Measurements from ENCODE around the gene IPPK. TPM values are rescaled to one million over a fixed set of nuclear protein-coding genes. Genes with fewer than 3 reads are reported as not detected.

IPPK gene
- total RNA-seq, 2 experiments from 2014 or later, result 11.4 to 11.5 TPM

DNA sequence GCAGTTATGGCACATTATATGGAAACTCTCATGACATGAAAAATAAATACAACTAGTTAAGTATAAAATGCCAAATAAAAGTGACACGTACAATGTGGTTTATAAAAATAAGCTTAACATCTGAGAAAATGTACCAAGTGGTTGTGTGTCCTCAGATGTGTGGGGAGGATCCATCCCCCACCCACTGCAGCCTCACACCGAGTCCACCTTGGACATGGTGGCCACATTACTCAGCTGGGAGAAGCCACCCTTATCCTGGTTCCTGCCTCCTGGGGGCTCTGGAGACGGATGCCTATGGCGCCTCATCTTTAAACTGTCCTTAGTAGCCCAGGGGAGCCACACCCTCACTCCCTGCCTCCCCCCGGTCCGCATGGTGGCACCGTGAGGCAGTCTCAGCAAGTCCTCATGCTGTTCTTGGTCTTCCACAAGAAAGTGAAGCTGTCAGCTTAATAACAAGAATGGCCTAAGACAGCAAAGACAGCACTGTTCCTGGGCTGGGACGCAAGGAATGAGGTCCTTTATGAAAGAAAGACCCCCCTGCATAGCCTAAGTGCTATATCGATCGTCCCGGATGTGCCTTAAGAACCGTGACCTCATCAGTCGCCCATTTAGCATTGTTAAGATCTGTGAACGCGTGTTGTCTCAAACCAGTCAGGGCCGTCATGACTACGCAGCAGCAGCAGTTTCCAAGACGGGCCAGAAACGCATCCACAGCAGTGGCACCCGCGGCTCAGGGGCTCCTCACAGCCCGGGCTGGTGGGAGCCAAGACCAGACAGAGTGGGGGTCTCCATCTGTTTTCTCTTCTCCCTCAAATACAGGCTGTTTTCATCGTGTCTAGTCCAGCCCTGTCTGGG is 56.4 kb downstream of the IPPK start:
- no peak overlapping the region for H3K4me3 Mint-ChIP-seq
- H3K4me1 Mint-ChIP-seq, result no peaks in the 10 kb centered on the region
- peaks cover 39% of the 10 kb centered on the region for H3K36me3 Mint-ChIP-seq (ENCODE audit: low read depth)
- POLR2A ChIA-PET, result no interaction called here
- CTCF ChIA-PET, result no interaction called here
- H3K27ac Mint-ChIP-seq, result no peak overlapping the region
- DNase-seq, result no peak
- no peaks in the 10 kb centered on the region for H3K9me3 Mint-ChIP-seq
- no peaks in the 10 kb centered on the region for H3K27me3 Mint-ChIP-seq

DNA sequence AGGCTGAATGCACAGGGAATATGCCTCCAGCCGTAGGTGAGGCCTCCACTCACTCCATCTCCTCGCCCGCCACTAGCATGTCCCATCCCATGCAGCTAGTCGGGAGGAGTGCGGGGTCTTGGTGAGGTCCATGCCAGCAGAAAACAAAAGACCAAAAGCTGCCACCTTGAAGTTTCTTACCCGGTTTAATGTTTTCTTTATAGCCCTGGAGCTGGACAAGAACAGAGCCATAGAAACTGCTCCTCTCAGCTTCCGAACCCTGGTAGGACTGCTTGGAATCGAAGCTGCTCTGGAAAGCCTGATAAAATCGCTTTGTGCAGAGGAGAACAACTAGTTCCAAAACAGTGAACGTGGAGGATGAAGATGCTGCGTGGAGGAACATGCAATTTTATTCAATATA is 57.1 kb downstream of the IPPK start:
- POLR2A ChIA-PET, result no interaction called here

DNA sequence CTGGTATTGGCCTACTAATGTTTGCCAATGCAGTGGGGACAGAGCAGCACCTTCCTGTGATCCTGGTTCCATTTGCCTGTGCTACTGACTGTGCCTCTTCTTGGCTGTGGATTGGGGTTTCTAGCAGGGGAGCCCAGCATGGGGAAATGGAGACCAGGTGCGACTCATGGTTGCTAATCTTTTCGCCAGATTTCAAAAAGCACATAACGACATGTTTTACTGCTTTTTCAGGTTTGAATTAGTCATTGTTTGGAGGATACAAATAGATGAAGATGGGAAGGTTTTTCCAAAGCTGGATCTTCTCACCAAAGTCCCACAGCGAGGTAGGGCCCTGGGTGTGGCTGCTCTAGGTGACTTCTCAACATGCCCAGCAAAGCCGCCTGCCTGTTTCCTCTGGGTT is 57.6 kb downstream of the IPPK start:
- Mint-ChIP-seq H3K36me3 (ENCODE audit: low read depth) (peaks cover 34% of the 10 kb centered on the region), H3K27ac (no peak overlapping the region), H3K9me3 (no peaks in the 10 kb centered on the region), H3K4me1 (no peaks in the 10 kb centered on the region), H3K27me3 (no peaks in the 10 kb centered on the region), H3K4me3 (no peak overlapping the region)
- CTCF ChIA-PET, result no interaction called here
- POLR2A ChIA-PET, result no interaction called here
- DNase-seq, result no peak

More for the DNA sequence above, 57.1 kb downstream of the IPPK start:
- no peak overlapping the region for H3K27ac Mint-ChIP-seq
- H3K4me1 Mint-ChIP-seq, result no peaks in the 10 kb centered on the region
- DNase-seq, result no peak
- H3K9me3 Mint-ChIP-seq, result no peaks in the 10 kb centered on the region
- no peak overlapping the region for H3K4me3 Mint-ChIP-seq
- CTCF ChIA-PET, result no interaction called here
- no peaks in the 10 kb centered on the region for H3K27me3 Mint-ChIP-seq
- peaks cover 39% of the 10 kb centered on the region for H3K36me3 Mint-ChIP-seq (ENCODE audit: low read depth)

DNA sequence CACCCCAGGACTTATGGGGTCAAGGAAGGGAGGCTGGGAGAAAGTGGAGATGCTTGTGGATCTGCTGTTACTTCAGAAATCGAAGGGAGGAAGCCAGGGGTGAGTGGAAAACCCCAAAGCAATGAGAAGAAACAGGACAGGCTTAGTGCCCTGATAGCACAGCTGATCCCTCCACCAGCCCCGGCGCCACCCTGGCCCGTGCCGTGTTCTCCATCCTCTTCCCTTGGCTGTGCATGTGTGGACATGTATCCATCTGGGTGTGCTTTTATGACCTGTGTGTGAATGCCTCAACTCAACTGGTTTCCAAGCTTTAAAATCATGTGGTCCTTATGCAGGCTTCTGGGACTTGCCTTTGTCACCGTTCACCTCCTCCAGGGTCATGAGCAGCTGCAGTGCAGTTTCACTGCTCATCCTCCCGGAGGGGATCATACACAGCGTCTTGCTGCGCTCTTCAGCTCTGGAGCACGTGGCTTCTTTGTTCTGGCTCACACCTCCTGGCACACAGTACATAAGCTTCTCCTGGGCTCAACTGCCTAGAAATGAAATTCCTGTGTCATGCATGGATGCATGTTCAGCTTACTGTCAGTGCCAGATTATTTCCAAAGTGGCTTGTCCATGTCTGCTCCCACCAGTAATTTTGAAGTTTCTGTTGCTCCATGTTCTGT is 58.2 kb downstream of the IPPK start:
- DNase-seq, result no peak
- H3K27ac Mint-ChIP-seq, result no peak overlapping the region
- POLR2A ChIA-PET, result no interaction called here
- no peaks in the 10 kb centered on the region for H3K4me1 Mint-ChIP-seq
- CTCF ChIA-PET, result no interaction called here
- H3K36me3 Mint-ChIP-seq (ENCODE audit: low read depth), result peaks cover 31% of the 10 kb centered on the region
- H3K27me3 Mint-ChIP-seq, result no peaks in the 10 kb centered on the region
- H3K4me3 Mint-ChIP-seq, result no peak overlapping the region
- H3K9me3 Mint-ChIP-seq, result no peaks in the 10 kb centered on the region

DNA sequence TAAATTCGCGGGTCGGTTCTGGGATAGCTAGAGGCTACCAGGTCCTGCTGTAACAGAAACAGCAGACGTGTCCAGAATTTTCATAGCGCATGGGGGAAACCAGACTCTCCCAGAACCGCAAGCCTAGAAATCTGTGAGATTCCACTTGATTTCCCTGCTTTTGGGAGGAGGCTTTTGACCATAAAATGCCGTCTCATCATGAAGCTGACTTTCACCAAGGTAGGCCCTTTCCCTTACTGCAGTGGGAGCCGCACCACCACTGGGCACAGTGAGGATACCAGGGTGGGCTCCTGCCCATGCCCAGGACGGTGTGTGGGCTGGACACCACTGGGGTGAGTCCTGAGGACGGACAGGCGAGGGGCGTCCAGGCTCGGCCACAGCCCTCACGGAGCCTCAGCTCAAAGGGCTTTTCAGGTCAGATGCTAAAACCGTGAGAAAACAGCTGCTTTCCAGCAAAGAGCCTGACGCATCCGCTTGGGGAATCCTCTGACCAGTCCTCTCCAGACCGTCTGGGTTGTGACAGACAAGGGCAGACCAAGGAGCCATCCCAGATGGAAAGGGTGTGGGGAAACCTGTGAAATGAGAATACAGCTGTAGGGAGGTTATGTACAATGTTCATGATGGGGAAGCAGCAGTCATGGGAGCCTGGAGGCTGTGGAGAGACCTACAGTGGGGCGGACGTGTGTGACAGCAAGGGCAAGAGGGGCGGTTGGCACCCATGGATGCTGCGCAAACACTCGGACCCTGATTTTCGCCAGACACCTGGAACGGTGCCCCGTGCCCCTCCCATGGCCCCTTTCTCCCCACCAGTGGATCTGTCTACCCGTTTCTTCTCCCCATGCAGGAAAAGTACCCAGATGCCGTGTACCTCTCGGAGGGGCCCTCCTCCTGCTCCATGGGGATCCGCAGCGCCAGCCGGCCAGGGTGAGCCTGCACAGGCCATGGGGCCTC is 59.2 kb downstream of the IPPK start:
- no peak overlapping the region for H3K4me3 Mint-ChIP-seq
- POLR2A ChIA-PET, result no interaction called here
- no peak for DNase-seq
- H3K4me1 Mint-ChIP-seq, result no peaks in the 10 kb centered on the region
- CTCF ChIA-PET, result no interaction called here
- no peaks in the 10 kb centered on the region for H3K27me3 Mint-ChIP-seq
- H3K9me3 Mint-ChIP-seq, result no peaks in the 10 kb centered on the region
- H3K27ac Mint-ChIP-seq, result no peak overlapping the region
- peaks cover 22% of the 10 kb centered on the region for H3K36me3 Mint-ChIP-seq (ENCODE audit: low read depth)

DNA sequence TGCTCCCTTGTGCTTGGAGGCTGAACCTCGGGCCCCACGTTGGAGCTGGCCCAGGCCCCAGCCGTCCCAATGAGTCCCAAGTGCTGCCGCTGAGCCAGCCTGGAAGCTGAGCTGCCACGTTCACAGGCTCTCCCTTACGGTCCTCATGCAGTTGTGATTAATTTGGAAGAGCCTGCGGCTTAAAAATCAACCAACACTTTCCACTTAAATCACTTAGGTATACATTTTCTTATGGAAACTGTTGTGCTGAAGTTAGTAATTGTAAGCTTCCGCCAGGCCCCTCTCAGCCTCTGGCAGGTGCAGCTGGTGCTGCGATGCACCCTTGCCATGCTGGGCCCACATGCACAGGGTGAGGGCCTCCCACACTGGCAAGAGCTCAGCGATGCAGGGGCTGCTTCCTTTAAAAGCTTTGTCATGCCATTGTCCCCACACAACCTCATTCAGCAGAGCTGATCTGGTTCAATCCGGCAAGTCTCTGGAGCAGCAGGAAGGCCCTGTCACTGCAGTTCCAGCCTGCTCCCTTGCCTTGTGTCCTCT is 61.0 kb downstream of the IPPK start:
- H3K27ac Mint-ChIP-seq, result no peak overlapping the region
- DNase-seq, result no peak
- peaks cover 14% of the 10 kb centered on the region for H3K36me3 Mint-ChIP-seq (ENCODE audit: low read depth)
- H3K4me3 Mint-ChIP-seq, result no peak overlapping the region
- ChIA-PET POLR2A (no interaction called here), CTCF (interaction anchor here (1.1 kb wide), 1 partner anchor 469 kb away, joined by 3 read pairs; no protein-coding TSS in a partner anchor)
- H3K27me3 Mint-ChIP-seq, result no peaks in the 10 kb centered on the region
- H3K9me3 Mint-ChIP-seq, result peaks cover 10% of the 10 kb centered on the region
- no peaks in the 10 kb centered on the region for H3K4me1 Mint-ChIP-seq

DNA sequence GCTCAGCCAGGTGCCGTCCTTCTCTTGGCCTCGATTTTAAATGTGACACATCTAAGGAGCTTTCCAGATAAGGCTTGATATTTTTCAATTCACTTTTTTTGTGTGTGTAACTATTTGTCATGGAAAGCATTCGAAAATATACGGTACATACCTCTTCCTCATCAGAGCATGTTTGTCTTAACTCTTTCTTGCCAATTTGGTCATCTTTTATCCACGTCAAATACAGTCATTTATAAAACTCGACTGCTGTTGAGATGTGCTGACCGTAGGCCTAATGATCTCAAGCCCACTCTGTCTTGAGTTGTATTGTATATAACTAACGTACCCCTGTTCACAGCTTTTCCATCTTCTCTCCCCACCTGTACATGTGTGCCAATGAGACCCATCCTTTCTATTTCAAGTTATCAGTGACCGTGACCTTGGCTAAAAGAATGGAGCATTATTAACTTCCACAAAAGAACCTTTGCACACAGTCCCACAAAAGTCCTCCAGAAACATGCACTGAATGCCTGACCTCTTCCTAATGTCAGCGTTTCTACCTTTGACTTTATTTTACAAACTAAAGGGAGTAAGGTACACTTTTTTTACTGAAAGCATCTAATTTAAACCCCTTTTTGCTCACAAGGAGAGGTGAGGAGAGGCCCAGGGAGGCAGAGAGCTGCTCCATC is 61.6 kb downstream of the IPPK start:
- H3K4me3 Mint-ChIP-seq, result no peak overlapping the region
- H3K27me3 Mint-ChIP-seq, result no peaks in the 10 kb centered on the region
- peaks cover 14% of the 10 kb centered on the region for H3K36me3 Mint-ChIP-seq (ENCODE audit: low read depth)
- CTCF ChIA-PET, result interaction anchor here (1.1 kb wide), 1 partner anchor 468 kb away, joined by 3 read pairs; no protein-coding TSS in a partner anchor
- POLR2A ChIA-PET, result no interaction called here
- H3K4me1 Mint-ChIP-seq, result no peaks in the 10 kb centered on the region
- no peak for DNase-seq
- no peak overlapping the region for H3K27ac Mint-ChIP-seq
- peaks cover 15% of the 10 kb centered on the region for H3K9me3 Mint-ChIP-seq

DNA sequence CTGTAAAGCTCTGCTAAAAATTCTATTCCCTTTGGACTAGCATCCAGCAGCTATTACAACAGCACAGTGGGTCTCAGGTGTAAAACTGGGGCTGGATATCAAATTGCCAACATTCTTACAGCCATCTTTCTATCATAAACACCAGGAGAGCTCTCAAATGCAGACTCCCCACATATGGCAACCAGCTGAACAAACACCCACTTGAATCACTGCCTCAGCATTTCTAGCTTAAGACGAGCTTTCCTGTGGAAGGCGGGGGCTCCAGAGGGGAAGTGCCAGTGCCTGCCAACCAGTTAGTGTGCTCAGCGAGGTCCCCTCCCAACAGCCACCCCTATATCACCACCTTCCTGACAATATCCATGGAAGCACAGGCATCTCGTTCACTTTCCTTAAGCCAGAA is 62.2 kb downstream of the IPPK start:
- Mint-ChIP-seq H3K36me3 (ENCODE audit: low read depth) (peaks cover 14% of the 10 kb centered on the region), H3K27ac (no peak overlapping the region), H3K4me1 (no peaks in the 10 kb centered on the region), H3K27me3 (no peaks in the 10 kb centered on the region), H3K9me3 (peaks cover 17% of the 10 kb centered on the region), H3K4me3 (no peak overlapping the region)
- POLR2A ChIA-PET, result no interaction called here
- no peak for DNase-seq
- CTCF ChIA-PET, result no interaction called here

DNA sequence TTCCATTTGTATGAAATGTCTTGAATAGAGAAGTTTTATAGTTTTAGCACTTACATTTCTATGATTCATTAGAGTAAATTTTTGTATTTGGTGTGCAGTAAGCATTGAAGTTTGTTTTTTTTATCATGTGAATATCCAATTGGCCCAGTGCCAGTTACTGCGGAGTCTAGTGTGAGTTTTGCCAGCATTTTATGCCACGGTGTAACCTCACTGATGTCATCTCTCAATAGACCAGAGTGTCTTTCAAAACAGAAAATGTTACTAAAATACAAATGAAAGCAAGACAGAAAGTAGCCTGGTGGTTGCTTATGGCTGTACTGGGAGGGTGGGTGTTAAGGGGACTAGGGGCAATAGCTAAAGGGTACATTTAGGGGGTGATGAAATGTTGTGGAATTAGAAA is 62.8 kb downstream of the IPPK start:
- ChIA-PET CTCF (no interaction called here), POLR2A (no interaction called here)
- Mint-ChIP-seq H3K4me3 (no peak overlapping the region), H3K27ac (no peak overlapping the region), H3K27me3 (no peaks in the 10 kb centered on the region), H3K4me1 (no peaks in the 10 kb centered on the region), H3K9me3 (peaks cover 17% of the 10 kb centered on the region), H3K36me3 (ENCODE audit: low read depth) (peaks cover 10% of the 10 kb centered on the region)
- DNase-seq, result no peak

DNA sequence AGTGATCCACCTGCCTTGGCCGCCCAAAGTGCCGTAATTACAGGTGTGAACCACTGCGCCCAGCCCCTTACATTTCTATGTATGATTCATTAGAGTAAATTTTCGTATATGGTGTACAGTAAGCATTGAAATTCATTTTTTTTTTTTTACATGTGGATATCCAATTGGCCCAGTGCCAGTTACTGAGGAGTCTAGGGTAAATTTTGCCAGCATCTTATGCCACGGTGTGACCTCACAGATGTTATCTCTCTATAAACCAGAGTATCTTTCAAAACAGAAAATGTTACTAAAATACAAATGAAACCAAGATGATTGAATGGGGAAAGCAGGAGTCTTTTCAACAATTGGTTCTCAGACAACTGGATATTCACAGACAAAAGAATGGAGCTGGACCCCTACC is 64.7 kb downstream of the IPPK start:
- no peak overlapping the region for H3K4me3 Mint-ChIP-seq
- no peak for DNase-seq
- no peaks in the 10 kb centered on the region for H3K27me3 Mint-ChIP-seq
- H3K27ac Mint-ChIP-seq, result no peak overlapping the region
- H3K9me3 Mint-ChIP-seq, result peaks cover 17% of the 10 kb centered on the region
- CTCF ChIA-PET, result no interaction called here
- POLR2A ChIA-PET, result no interaction called here
- H3K36me3 Mint-ChIP-seq (ENCODE audit: low read depth), result peaks cover 4% of the 10 kb centered on the region
- H3K4me1 Mint-ChIP-seq, result no peaks in the 10 kb centered on the region

DNA sequence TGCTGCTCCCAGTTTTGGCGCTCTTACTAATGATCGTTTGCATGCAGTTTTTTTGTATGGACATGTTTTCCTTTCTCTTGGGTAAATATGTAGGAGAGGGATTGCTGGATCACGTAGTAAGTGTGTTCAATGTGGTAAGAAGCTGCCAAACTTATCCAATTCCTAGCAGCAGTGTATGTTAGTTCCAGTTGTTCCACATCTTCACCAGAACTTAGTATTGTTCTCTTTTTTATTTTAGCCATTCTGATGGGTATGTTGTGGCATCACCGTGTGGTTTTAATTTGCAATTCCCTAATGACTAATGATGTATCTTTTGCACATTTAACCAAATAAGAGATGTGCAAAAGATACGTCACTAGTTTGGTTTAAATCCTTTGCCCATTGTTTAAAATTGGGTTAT is 65.9 kb downstream of the IPPK start:
- Mint-ChIP-seq H3K27me3 (no peaks in the 10 kb centered on the region), H3K9me3 (peaks cover 17% of the 10 kb centered on the region), H3K27ac (no peak overlapping the region), H3K4me1 (no peaks in the 10 kb centered on the region), H3K36me3 (ENCODE audit: low read depth) (peaks cover 4% of the 10 kb centered on the region), H3K4me3 (no peak overlapping the region)
- ChIA-PET POLR2A (no interaction called here), CTCF (no interaction called here)
- no peak for DNase-seq

DNA sequence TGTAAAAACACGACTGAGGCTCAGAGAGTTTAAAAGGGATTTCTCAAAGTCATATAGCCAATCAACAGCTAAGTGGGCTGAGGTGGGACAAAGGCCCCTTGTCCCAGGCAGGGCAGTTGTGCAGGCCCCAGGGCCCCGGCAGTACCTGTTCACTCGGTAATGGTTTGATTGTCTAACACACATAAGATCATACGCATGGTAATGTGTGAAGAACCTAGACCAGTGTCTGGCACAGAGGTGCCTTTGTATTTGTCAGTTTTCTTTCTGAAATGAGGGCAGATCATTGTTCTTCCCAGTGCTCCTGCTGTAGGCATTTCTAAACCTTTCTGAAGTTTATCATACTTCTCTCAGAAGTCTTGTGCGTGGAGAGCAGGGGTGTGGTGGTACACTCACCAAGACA is 66.8 kb downstream of the IPPK start:
- no peak for DNase-seq
- H3K9me3 Mint-ChIP-seq, result peaks cover 17% of the 10 kb centered on the region
- H3K27ac Mint-ChIP-seq, result no peak overlapping the region
- no peaks in the 10 kb centered on the region for H3K4me1 Mint-ChIP-seq
- CTCF ChIA-PET, result no interaction called here
- peaks cover 4% of the 10 kb centered on the region for H3K36me3 Mint-ChIP-seq (ENCODE audit: low read depth)
- no peaks in the 10 kb centered on the region for H3K27me3 Mint-ChIP-seq
- POLR2A ChIA-PET, result no interaction called here
- no peak overlapping the region for H3K4me3 Mint-ChIP-seq

DNA sequence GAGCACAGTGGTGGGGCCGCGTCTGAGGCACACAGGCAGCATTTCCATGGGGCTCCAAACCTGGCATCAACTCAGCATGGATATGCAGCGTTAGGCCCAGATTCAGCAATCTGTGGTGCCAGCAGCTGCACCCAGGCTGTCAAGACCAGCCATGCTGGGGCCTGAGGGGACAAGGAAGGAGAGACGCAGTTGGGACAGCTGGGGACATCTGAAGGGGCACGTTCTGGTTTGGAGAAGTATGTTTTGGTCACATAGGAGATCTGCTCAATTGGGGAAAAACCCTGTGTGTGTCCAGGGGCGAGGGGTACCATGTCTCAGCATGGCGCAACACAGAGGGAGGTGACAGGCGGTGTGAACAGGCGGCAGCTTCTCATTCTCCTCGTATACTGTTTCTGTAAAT is 67.5 kb downstream of the IPPK start:
- ChIA-PET POLR2A (no interaction called here), CTCF (no interaction called here)
- Mint-ChIP-seq H3K36me3 (ENCODE audit: low read depth) (peaks cover 4% of the 10 kb centered on the region), H3K27ac (no peak overlapping the region), H3K4me3 (no peak overlapping the region), H3K9me3 (peaks cover 17% of the 10 kb centered on the region), H3K4me1 (no peaks in the 10 kb centered on the region), H3K27me3 (no peaks in the 10 kb centered on the region)
- no peak for DNase-seq
